IPS DF 4.7 (cell line): Measurements from ENCODE around the gene SNX13.

Experiments
- DNase-seq: peaks from one replicate; pipeline ENCODE4 v3.0.0-alpha.2; 2013; ENCODE audit warnings: low spot score; ENCODE audit errors: extremely low read depth

SNX13 gene, protein sequence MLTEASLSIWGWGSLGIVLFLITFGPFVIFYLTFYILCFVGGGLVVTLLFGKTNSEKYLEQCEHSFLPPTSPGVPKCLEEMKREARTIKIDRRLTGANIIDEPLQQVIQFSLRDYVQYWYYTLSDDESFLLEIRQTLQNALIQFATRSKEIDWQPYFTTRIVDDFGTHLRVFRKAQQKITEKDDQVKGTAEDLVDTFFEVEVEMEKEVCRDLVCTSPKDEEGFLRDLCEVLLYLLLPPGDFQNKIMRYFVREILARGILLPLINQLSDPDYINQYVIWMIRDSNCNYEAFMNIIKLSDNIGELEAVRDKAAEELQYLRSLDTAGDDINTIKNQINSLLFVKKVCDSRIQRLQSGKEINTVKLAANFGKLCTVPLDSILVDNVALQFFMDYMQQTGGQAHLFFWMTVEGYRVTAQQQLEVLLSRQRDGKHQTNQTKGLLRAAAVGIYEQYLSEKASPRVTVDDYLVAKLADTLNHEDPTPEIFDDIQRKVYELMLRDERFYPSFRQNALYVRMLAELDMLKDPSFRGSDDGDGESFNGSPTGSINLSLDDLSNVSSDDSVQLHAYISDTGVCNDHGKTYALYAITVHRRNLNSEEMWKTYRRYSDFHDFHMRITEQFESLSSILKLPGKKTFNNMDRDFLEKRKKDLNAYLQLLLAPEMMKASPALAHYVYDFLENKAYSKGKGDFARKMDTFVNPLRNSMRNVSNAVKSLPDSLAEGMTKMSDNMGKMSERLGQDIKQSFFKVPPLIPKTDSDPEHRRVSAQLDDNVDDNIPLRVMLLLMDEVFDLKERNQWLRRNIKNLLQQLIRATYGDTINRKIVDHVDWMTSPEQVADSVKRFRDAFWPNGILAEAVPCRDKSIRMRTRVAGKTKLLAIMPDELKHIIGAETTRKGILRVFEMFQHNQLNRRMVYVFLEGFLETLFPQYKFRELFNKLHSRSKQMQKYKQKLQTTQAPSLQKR

DNA sequence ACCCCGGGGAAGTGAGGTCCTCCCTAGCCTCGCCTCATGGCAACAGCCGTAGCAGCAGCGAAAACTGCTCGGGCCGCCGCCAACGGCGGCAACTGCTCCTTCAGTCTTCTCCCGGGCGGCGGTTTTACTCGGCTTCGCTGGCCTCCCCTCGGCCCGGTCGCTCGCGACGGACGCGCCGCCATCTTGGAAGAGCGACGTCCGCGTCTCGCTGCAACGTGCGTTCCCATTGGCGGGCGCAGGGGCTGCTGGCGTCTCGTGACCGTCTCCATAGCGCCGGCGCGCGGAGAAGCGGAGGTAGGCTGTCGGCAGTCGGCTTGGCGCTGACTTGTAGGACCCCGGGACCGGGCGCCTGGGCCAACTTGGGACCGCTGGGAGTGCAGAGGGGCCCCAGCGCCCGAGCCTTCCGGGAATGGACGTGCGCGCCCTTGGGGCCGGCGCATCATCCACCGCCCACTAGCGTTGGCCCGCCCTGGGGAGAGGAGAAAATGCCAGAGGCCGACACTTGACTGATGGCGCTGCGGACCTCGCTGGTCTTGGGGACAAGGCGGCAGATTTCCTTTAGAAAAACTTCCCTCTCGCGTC lies at the start of gene SNX13:
Gene SNX13 (minus strand): TSS at position 193 of the 582 bp plus-strand sequence. CDS start 199 bp downstream, outside the sequence.
- DNase-seq = peak; percentile 69

DNA sequence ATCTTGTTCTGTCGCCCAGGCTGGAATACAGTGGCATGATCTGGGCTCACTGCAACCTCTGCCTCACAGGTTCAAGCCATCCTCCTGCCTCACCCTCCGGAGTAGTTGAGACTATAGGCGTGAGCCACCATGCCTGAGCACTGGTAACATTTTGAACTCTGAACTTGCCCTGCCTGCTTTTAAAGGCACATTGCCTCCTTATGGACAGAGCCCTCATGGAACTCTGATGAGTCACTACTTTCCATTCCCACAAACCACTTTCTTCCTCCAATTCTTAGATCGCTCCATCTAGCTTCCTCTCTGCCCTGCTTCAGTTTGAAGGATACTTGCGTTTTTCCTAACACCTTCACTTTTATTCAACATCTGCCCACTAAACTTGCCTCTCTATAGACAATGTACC lies 49.3 kb upstream of the SNX13 start:
- no peak for DNase-seq

DNA sequence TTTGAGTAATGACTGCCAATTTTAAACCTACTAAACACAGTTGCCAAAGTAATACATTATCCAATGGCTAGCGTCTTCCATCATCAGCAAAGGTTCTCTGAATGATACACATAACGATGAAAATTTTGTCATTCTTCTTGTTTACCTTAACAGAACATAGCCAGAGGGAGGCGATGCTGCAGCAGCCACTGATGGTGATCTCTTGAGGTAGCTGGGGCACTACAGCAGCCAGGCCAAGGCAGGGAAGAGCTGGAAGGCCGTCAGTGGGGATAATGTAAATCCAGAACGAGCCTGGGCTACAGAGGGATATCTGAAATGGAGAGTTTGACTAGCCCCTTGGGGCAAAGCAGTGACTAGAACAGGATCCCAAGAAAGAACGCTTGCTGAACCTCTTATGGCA lies 48.6 kb upstream of the SNX13 start:
- no peak for DNase-seq

DNA sequence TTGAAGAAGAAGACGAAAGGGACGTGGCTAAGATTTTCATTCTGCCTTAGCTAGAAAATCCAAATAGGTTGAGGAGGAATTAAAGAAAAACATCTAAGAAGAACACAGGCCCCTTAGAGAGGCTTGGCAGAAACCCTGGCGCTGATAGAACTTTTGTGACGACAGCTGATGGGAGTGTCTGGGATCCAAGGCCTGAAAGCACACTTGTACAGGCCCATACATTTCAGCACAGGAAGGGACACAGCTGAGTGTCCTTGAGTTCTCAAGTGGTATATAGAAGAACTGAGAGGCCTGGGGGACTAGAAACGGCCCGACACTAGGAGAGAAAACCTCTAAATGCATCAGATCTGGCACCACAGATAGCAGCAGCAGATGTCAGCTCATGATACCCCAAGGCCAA lies 47.8 kb upstream of the SNX13 start:
- no peak for DNase-seq

DNA sequence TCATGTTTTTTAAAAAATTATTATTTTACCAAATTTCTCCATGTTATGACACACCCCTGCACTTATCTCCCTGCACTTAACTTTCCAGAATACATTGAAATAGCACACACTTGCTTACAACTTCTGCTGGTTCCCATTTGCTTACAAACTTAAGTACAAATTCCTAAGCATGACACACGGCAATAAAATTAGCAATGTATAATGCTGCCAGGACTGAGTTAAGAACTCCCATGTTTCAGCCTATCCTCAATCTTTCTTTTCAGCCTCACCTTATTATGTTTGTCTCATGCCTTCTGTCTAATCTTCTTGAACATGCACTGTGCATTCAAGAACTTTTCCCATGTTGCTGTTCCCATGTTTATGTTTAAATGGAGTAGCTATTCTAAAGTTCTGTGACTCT lies 46.6 kb upstream of the SNX13 start:
- DNase-seq = no peak

DNA sequence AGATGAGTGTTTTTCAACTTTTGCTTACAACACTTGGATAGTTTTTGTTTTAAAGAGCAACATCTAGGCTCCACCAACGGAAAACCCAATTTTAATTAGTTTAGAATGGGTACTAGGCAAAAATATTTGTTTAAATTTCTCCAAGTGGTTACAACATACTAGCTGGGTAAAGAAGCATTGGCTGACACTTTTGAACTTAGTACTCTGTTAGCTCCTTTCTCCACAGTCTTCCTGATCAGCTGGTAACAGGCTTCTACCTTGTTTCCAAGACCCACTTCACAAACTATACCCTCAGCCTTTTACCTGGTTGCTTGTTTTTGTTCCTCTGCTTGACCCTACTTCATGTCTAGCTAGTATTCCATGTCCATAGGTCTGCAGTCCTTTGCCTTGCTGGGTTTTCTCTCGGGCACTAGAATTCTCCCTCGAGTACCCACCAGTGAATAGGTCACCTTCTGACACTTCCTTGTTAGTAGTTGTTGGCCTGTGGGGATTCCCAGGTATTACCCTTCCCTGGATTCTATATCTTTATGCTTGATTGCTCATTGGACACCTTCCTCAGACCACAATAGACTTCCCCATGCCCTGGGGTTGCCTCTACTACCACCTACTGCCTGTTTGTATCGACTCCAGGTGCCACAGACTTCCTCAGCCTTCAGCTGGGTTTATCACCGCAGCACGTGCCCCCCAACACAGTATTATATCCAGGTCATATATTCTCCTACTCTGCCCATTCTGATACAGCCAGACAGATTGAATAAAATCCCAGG lies 45.4 kb upstream of the SNX13 start:
- no peak for DNase-seq

DNA sequence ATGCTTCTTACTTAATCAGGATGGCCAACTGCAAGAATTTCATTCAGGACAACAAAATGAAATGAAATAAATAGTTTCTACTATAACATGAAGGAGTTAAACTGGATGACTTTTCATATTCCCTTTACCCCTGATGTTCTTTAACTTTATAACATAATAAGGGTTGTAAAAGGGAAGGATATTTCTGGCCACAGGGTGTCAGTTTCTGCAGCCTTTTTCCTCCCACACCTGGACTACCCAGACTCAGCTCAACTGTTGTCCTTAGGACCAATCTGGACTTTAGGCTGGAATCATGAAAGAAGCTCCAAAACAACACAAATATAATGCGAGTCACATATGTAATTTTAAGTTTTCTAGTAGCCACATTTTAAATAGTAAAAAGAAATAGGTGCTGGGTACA lies 44.0 kb upstream of the SNX13 start:
- DNase-seq = no peak

DNA sequence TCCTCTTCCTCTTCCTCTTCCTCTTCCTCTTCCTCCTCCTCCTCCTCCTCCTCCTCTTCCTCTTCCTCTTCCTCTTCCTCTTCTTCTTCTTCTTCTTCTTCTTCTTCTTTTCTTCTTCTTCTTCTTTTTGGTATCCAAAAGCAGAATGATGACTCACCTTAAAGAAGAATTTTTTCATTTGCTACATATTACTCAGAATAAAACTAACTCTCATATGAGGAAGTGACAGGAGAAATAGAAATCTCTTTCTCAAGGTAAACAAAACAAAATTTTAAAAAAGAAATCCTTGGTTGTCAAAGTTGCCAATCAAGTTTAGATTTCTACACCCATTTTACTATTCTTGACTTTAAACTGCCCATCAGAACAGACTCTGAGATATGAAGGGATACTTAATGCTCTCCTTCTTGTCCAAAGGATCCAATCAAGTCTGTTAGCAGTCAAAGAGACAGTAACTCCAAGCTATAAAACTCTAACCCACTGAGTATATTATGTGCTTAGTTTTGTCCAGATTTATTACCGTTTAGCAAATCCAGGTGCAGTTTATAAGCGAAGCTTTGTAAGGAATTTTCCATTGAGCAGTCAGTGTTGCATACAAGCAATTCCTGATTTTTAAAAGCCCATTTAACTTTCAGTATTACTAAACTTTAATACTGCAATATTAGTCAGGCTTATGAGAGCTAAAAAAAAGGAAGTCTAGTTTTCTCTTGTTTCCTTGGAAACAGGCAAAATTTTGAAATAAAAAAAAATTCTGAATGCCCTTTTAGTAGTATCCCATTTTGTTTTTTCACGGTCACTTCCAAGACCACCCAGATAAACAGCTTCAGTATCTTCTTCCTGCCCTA lies 43.1 kb upstream of the SNX13 start:
- DNase-seq = no peak

DNA sequence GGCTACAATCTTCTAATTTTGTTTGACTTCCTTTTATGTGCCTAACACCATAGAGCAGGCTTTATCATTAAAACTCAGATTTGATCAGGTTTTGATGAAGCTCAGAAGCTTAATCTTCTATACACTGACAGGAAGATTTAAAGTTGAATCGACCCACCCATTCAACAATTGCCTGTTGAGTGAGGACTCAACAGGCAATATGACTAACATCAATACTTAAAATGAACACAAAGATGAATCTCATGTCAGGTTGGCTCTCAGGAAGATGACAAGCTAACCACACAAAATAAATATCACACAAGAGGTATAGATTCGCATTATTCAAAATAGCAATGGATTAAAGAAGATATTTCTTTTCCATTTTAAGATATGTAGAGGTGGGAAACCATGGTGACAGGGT lies 36.7 kb upstream of the SNX13 start:
- DNase-seq = no peak

DNA sequence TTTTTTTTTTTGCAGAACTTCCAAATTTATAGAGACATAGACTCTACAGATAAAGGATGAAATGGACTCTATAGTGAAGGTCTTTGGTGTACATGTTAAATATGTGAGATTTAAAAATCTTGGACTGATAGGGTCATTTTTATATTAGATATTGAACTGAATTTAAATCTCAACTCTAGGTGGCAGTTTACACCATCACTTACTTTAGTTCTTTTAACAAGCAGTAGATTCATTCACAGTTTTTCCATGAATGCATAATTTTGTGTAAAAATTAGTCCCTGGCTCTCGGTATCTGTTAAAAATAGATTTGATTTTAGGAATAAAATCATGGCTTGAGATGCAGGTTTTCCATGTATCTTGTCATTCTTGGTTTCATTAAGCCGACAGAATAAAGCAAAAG lies 31.1 kb upstream of the SNX13 start:
- DNase-seq = no peak

DNA sequence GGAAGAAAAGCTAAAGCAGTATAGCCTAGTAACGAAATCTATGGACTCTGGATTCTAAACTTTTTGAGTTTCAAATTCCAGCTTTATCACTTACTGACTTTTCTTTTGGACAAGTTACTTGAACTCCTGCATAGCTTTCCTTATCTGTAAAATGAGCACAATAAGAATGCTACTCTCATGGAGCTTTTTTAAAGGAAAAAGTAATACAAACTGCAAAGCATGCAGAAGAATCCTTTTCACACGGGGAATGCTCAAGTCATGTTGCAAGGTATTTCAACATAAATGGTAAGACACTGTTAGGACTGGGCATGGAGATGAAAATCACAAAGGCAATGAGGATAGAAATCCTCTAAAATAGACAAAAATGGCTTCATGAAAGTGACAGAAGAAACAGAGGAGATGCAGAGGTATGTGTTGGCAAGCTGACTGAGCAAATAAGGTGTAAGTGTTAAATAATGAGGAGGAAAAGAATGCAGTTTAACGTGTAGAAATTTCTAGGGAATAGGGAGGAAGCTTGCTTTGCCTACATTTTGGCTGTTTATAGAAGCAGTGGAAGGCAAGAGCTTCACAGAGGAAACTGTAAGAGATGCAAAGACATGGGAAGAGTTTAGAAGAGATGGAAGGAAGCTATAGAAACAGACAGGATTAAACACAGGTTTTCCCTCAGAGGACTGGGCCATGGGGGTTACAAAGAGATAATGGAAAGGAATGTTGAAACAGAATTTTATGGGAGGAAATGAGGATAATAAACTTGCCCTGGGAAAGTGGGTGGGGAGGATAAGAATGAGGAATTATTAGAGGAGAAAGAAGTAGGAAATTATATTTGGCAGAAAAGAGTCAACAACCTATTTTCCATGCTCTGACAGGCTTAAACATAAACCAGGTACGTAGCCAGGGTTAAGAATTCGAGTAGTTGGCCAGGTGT lies 28.8 kb upstream of the SNX13 start:
- DNase-seq = no peak

DNA sequence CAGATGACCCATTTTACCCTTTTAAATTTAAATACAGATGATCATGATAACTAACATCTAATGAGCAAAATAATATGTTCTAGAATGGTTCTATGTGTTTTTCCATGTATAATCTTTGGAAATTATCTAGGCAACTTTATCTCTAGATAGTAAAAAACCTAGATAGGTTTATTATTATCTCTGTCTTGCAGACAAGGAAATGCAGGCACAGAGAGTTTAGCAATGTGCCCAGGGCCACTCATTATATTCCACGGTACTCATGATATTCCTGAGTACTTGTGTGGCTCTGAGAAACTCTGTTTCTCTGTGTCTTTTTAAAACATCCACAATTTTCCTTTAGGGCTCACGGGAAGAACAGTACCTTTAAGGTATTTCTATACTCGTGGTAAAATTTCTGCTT lies 26.4 kb upstream of the SNX13 start:
- no peak for DNase-seq

DNA sequence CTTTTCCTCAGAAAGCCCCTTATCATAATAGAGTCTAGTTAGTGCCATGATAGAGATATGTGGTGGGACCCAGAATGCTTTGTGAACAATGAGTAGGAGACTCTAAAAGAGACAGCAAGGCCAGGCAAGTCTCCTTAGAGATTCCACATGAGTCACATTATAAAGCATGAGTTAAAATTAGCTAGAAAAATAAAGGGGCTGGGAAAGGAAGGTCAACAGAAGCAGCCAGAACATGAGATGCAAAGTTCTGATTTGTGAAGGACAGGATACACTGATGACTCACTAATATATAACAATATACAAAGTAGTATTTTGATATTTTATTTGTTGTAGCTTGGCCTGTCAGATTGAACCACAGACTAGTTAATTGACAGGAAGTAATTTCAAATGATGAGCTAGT lies 25.3 kb upstream of the SNX13 start:
- DNase-seq = no peak

DNA sequence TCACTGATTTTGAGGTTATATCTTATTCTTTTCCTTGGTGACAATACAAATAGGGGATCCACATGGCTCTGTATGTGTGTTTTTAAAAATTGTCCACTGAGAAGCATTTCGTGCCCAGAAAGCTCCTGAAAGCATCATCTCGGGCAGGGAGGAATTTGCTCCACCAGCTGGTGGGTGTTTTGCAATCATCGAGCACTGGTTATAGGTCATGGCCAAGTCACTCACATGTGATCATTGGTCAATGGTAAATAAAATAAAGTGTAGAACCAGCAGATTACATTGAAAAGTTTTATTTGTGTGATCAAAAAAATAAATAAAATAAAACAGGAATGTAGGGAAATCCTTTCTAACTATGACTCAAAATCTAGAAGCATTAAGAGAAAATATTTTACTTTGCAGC lies 23.0 kb upstream of the SNX13 start:
- no peak for DNase-seq

DNA sequence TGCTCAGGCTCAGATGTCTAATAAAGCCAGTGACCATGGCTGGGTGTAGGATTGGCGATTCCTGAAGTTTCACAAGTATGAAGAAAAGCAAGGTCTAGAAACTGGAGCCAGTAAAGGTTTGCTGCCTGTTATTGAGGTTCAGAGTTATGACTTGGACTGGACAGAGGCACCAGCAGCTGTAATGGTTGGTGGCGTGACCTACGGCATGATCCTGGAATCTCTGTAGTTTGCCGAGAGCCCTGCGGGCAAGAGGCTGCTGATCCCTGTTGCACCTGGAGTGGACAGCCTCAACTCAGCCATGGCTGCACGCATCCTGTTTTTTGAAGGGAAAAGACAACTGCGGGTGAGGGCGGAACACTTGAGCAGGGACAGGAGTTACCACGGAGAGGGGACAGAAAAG lies 22.4 kb upstream of the SNX13 start:
- DNase-seq = no peak

DNA sequence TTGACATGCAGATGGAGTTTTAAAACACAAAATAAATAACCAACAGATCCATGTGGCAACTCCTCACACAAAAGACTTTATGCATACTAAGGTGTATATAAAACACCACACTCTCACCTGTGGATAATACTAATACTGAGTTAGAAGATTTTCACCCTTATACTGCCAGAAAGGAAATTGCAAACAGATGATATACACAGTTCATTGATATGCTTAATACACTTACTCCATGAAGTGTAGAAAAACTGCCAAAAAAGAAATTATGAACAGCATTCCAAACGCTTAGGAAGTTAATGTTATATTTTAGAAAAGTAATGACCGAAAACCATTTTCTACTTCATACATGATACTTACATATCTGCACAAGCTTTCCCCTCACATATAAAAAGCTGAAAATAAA lies 17.6 kb upstream of the SNX13 start:
- no peak for DNase-seq

DNA sequence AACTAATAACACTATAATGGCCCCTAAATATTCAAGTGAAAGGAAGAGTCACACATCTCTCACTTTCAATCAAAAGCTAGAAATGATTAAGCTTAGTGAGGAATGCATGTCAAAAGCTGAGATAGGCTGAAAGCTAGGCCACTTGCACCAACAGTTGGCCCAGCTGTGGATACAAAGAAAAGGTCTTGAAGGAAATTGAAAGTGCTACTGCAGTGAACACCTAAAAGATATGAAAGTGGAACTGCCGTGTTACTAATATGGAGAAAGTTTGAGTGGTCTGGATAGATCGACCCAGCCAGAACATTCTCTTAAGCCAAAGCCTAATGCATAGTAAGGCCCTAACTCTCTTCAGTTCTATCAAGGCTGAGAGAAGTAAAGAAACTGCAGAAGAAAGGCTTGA lies 12.1 kb upstream of the SNX13 start:
- no peak for DNase-seq

DNA sequence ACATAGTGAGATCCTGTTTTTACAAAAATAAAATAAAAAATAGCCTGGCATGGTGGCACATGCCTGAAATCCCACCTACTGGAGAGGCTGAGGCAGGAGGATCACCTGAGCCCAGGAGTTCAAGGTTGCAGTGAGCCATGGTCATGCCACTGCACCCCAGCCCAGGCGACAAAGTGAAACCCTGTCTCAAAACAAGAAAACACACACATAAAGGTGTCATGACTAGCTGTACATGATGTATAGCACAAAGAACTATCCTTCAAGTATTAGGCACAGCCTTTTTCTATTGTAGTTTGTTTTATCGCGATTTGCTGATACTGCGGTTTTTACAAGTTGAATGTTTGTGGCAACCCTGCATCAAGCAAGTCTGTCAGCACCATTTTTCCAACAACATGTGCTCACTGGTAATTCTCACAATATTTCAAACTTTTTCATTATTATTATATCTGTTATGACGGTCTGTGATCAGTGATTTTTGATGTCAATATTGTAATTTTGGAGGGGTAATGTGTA lies 11.5 kb upstream of the SNX13 start:
- no peak for DNase-seq
